Rectal smooth muscle tissue (tissue), 1 donor: ENCODE measurements around the gene SERPINE2.
"Not testable (repeated sequence)": the region's sequence is repeated elsewhere in the genome, so short reads cannot be mapped to it uniquely, and the experiment has no call there.

ENCODE experiments used
- H3K27ac ChIP-seq: one replicate; pipeline ENCODE4 v1.7.0; 2013; ENCODE audit warnings: low read depth, low read length, inconsistent platforms
- H3K27me3 ChIP-seq: one replicate; pipeline ENCODE4 v1.7.0; 2013; ENCODE audit warnings: low read length; ENCODE audit not compliant: control insufficient read depth, insufficient read depth
- H3K36me3 ChIP-seq: one replicate; pipeline ENCODE4 v1.7.0; 2013; ENCODE audit warnings: low read length; ENCODE audit not compliant: control insufficient read depth, insufficient read depth
- H3K4me1 ChIP-seq: one replicate; pipeline ENCODE4 v1.7.0; 2013; ENCODE audit warnings: low read length; ENCODE audit not compliant: control insufficient read depth, insufficient read depth
- H3K4me3 ChIP-seq: one replicate; pipeline ENCODE4 v1.7.0; 2013; ENCODE audit warnings: low read length
- H3K9ac ChIP-seq: one replicate; pipeline ENCODE4 v1.7.0; 2013; ENCODE audit warnings: low read length

Gene SERPINE2

GRCh38 chr2:224023188-224023587 is 15.9 kb downstream of the SERPINE2 start:
- Histone ChIP-seq H3K36me3 (no peaks in the 10 kb centered on the region), H3K4me1 (no peaks in the 10 kb centered on the region), H3K27me3 (no peaks in the 10 kb centered on the region), H3K9ac (no peak overlapping the region), H3K27ac (no peak overlapping the region), H3K4me3 (no peak overlapping the region)

- Histone ChIP-seq H3K27ac (no peak overlapping the region), H3K4me3 (no peak overlapping the region)
Observed at GRCh38 chr2:224022486-224022885, 16.6 kb downstream of the SERPINE2 start.

GRCh38 chr2:224020523-224020922 is 18.6 kb downstream of the SERPINE2 start:
- no peaks in the 10 kb centered on the region for H3K36me3 ChIP-seq
- H3K4me3 ChIP-seq: no peak overlapping the region
- H3K4me1 ChIP-seq: no peaks in the 10 kb centered on the region
- no peak overlapping the region for H3K9ac ChIP-seq
- H3K27ac ChIP-seq: no peak overlapping the region
- no peaks in the 10 kb centered on the region for H3K27me3 ChIP-seq

More at GRCh38 chr2:224022486-224022885, 16.6 kb downstream of the SERPINE2 start:
- H3K9ac ChIP-seq: no peak overlapping the region
- no peaks in the 10 kb centered on the region for H3K27me3 ChIP-seq
- no peaks in the 10 kb centered on the region for H3K4me1 ChIP-seq
- H3K36me3 ChIP-seq: no peaks in the 10 kb centered on the region

GRCh38 chr2:224017957-224018356 is 21.1 kb downstream of the SERPINE2 start:
- Histone ChIP-seq H3K4me3 (no peak overlapping the region), H3K4me1 (no peaks in the 10 kb centered on the region), H3K27me3 (no peaks in the 10 kb centered on the region), H3K27ac (no peak overlapping the region), H3K9ac (no peak overlapping the region), H3K36me3 (no peaks in the 10 kb centered on the region)

GRCh38 chr2:224016963-224017362 is 22.1 kb downstream of the SERPINE2 start:
- no peaks in the 10 kb centered on the region for H3K36me3 ChIP-seq
- H3K9ac ChIP-seq: no peak overlapping the region
- no peaks in the 10 kb centered on the region for H3K27me3 ChIP-seq
- H3K4me3 ChIP-seq: no peak overlapping the region
- no peaks in the 10 kb centered on the region for H3K4me1 ChIP-seq
- H3K27ac ChIP-seq: no peak overlapping the region

- H3K27ac ChIP-seq: no peak overlapping the region
- no peak overlapping the region for H3K9ac ChIP-seq
- H3K4me1 ChIP-seq: no peaks in the 10 kb centered on the region
- no peak overlapping the region for H3K4me3 ChIP-seq
- no peaks in the 10 kb centered on the region for H3K27me3 ChIP-seq
- H3K36me3 ChIP-seq: no peaks in the 10 kb centered on the region
Observed at GRCh38 chr2:224014336-224014735, 24.8 kb downstream of the SERPINE2 start.

GRCh38 chr2:224011837-224012236 is 27.2 kb downstream of the SERPINE2 start:
- H3K27ac ChIP-seq: no peak overlapping the region
- H3K4me1 ChIP-seq: no peaks in the 10 kb centered on the region
- no peaks in the 10 kb centered on the region for H3K36me3 ChIP-seq
- H3K4me3 ChIP-seq: no peak overlapping the region
- H3K27me3 ChIP-seq: no peaks in the 10 kb centered on the region
- no peak overlapping the region for H3K9ac ChIP-seq

GRCh38 chr2:224009605-224010315 is 29.3 kb downstream of the SERPINE2 start:
- Histone ChIP-seq H3K27ac (no peak overlapping the region), H3K27me3 (no peaks in the 10 kb centered on the region), H3K4me1 (no peaks in the 10 kb centered on the region), H3K4me3 (no peak overlapping the region), H3K36me3 (no peaks in the 10 kb centered on the region), H3K9ac (no peak overlapping the region)

GRCh38 chr2:224008702-224009261 is 30.3 kb downstream of the SERPINE2 start:
- H3K27ac ChIP-seq: no peak overlapping the region
- H3K9ac ChIP-seq: no peak overlapping the region

GRCh38 chr2:224004105-224004695 is 34.9 kb downstream of the SERPINE2 start:
- Histone ChIP-seq H3K9ac (no peak overlapping the region), H3K36me3 (no peaks in the 10 kb centered on the region), H3K27ac (no peak overlapping the region), H3K4me1 (no peaks in the 10 kb centered on the region), H3K27me3 (no peaks in the 10 kb centered on the region), H3K4me3 (no peak overlapping the region)

More at GRCh38 chr2:224008702-224009261, 30.3 kb downstream of the SERPINE2 start:
- Histone ChIP-seq H3K27me3 (no peaks in the 10 kb centered on the region), H3K36me3 (no peaks in the 10 kb centered on the region), H3K4me3 (no peak overlapping the region), H3K4me1 (no peaks in the 10 kb centered on the region)

GRCh38 chr2:224000662-224001061 is 38.4 kb downstream of the SERPINE2 start:
- not testable (repeated sequence) for H3K4me1 ChIP-seq, H3K27ac ChIP-seq, H3K9ac ChIP-seq, H3K36me3 ChIP-seq, H3K27me3 ChIP-seq, H3K4me3 ChIP-seq

- Histone ChIP-seq H3K9ac (no peak overlapping the region), H3K4me3 (no peak overlapping the region), H3K36me3 (no peaks in the 10 kb centered on the region), H3K27me3 (no peaks in the 10 kb centered on the region), H3K27ac (no peak overlapping the region), H3K4me1 (no peaks in the 10 kb centered on the region)
Observed at GRCh38 chr2:223999862-224000261, 39.2 kb downstream of the SERPINE2 start.

GRCh38 chr2:223998948-223999347 is 40.1 kb downstream of the SERPINE2 start:
- no peak overlapping the region for H3K27ac ChIP-seq
- no peaks in the 10 kb centered on the region for H3K4me1 ChIP-seq
- H3K9ac ChIP-seq: no peak overlapping the region
- H3K27me3 ChIP-seq: no peaks in the 10 kb centered on the region
- no peak overlapping the region for H3K4me3 ChIP-seq
- no peaks in the 10 kb centered on the region for H3K36me3 ChIP-seq
